Measurements from ENCODE around the gene CCDC50. TPM values are rescaled to one million over a fixed set of nuclear protein-coding genes. Genes with fewer than 3 reads are reported as not detected.

The CCDC50 gene
- total and polyA plus RNA-seq, 2 experiments from 2014 or later, result 31.6 to 49.6 TPM

- no peaks in the 10 kb centered on the region for H3K79me2 ChIP-seq
- H3K4me1 ChIP-seq (ENCODE audit: insufficient read depth), result no peaks in the 10 kb centered on the region
- H3K4me3 ChIP-seq, result no peak overlapping the region
- no peaks in the 10 kb centered on the region for H3K9me3 ChIP-seq (ENCODE audit: low read depth)
- TF ChIP-seq EZH2 (IDR thresholded peaks at IDR 0.05; ENCODE audit: borderline replicate concordance), result no peak
- no peak for TF ChIP-seq CTCF (IDR thresholded peaks at IDR 0.05; ENCODE audit: poor library complexity)
- no peak for TF ChIP-seq EZH2phosphoT487 (IDR thresholded peaks at IDR 0.05; ENCODE audit: low read depth, severe bottlenecking, unreplicated experiment)
- H4K20me1 ChIP-seq (ENCODE audit: insufficient read depth, poor library complexity, severe bottlenecking), result no peaks in the 10 kb centered on the region
- H2AFZ ChIP-seq, result no peak overlapping the region
- no peak for DNase-seq (ENCODE audit: low spot score)
- no peak overlapping the region for H3K27ac ChIP-seq
- H3K27me3 ChIP-seq, result no peaks in the 10 kb centered on the region
- H3K4me2 ChIP-seq, result no peak overlapping the region
- no peaks in the 10 kb centered on the region for H3K9me2 ChIP-seq (replicated peaks; ENCODE audit: insufficient read depth)
- no peaks in the 10 kb centered on the region for H3K36me3 ChIP-seq (replicated peaks; ENCODE audit: insufficient read depth, low read depth)
- WGBS (ENCODE audit: low lambda C conversion rate, missing lambda C conversion rate), result 84% methylated on average over 2 of the region's 2 CpGs
Measured at GRCh38 chr3:191366675-191367074, 37.5 kb downstream of the CCDC50 start.

GRCh38 chr3:191368755-191369615, 39.8 kb downstream of the CCDC50 start:
- H3K27ac ChIP-seq, result no peak overlapping the region
- TF ChIP-seq EZH2phosphoT487 (IDR thresholded peaks at IDR 0.05; ENCODE audit: low read depth, severe bottlenecking, unreplicated experiment) (no peak), CTCF (IDR thresholded peaks at IDR 0.05; ENCODE audit: poor library complexity) (no peak), EZH2 (IDR thresholded peaks at IDR 0.05; ENCODE audit: borderline replicate concordance) (no peak)
- no peak overlapping the region for H2AFZ ChIP-seq
- 81% methylated on average over 5 of the region's 5 CpGs for WGBS (ENCODE audit: low lambda C conversion rate, missing lambda C conversion rate)
- no peaks in the 10 kb centered on the region for H3K27me3 ChIP-seq
- H4K20me1 ChIP-seq (ENCODE audit: insufficient read depth, poor library complexity, severe bottlenecking), result no peaks in the 10 kb centered on the region
- no peak overlapping the region for H3K4me3 ChIP-seq
- H3K9me3 ChIP-seq (ENCODE audit: low read depth), result no peaks in the 10 kb centered on the region
- no peaks in the 10 kb centered on the region for H3K9me2 ChIP-seq (replicated peaks; ENCODE audit: insufficient read depth)
- H3K4me2 ChIP-seq, result no peak overlapping the region
- H3K79me2 ChIP-seq, result no peaks in the 10 kb centered on the region
- no peaks in the 10 kb centered on the region for H3K36me3 ChIP-seq (replicated peaks; ENCODE audit: insufficient read depth, low read depth)
- no peaks in the 10 kb centered on the region for H3K4me1 ChIP-seq (ENCODE audit: insufficient read depth)
- DNase-seq (ENCODE audit: low spot score), result no peak

GRCh38 chr3:191369616-191370010, 40.4 kb downstream of the CCDC50 start:
- no peak for TF ChIP-seq CTCF (IDR thresholded peaks at IDR 0.05; ENCODE audit: poor library complexity)
- no peak for TF ChIP-seq EZH2phosphoT487 (IDR thresholded peaks at IDR 0.05; ENCODE audit: low read depth, severe bottlenecking, unreplicated experiment)
- TF ChIP-seq EZH2 (IDR thresholded peaks at IDR 0.05; ENCODE audit: borderline replicate concordance), result no peak
- H3K27ac ChIP-seq, result no peak overlapping the region
- no peak overlapping the region for H3K4me2 ChIP-seq
- no peak for DNase-seq (ENCODE audit: low spot score)
- no peaks in the 10 kb centered on the region for H3K79me2 ChIP-seq
- H3K9me2 ChIP-seq (replicated peaks; ENCODE audit: insufficient read depth), result no peaks in the 10 kb centered on the region
- 70% methylated on average over 2 of the region's 2 CpGs for WGBS (ENCODE audit: low lambda C conversion rate, missing lambda C conversion rate)
- H4K20me1 ChIP-seq (ENCODE audit: insufficient read depth, poor library complexity, severe bottlenecking), result no peaks in the 10 kb centered on the region
- H3K4me1 ChIP-seq (ENCODE audit: insufficient read depth), result no peaks in the 10 kb centered on the region
- H3K27me3 ChIP-seq, result no peaks in the 10 kb centered on the region
- no peaks in the 10 kb centered on the region for H3K36me3 ChIP-seq (replicated peaks; ENCODE audit: insufficient read depth, low read depth)
- no peak overlapping the region for H3K4me3 ChIP-seq
- H3K9me3 ChIP-seq (ENCODE audit: low read depth), result no peaks in the 10 kb centered on the region
- H2AFZ ChIP-seq, result no peak overlapping the region

All from hepatocyte (in vitro differentiated cells).